Large intestine (tissue), 3 donors: ENCODE measurements around the gene RIPOR2. TPM values are rescaled to one million over a fixed set of nuclear protein-coding genes. Genes with fewer than 3 reads are reported as not detected.
A peak's percentile ranks its signal among the peaks of the same experiment; 100 is the strongest.
"Not testable (repeated sequence)": the region's sequence is repeated elsewhere in the genome, so short reads cannot be mapped to it uniquely, and the experiment has no call there.

Experiments
- DNase-seq, 2 donors: peaks; one replicate each; pipeline versions ENCODE4 v3.0.0 to v3.0.0-alpha.2; 2013
- H3K27ac ChIP-seq: one replicate; pipeline ENCODE4 v1.5.1; 2013; ENCODE audit warnings: low read length
- H3K27me3 ChIP-seq: 2 replicates; pipeline ENCODE4 v1.6.1; 2013; ENCODE audit warnings: low read length; ENCODE audit not compliant: control insufficient read depth, insufficient read depth
- H3K36me3 ChIP-seq: 2 replicates; pipeline ENCODE4 v1.6.1; 2013; ENCODE audit warnings: low read length; ENCODE audit not compliant: control insufficient read depth, insufficient read depth
- H3K4me1 ChIP-seq: one replicate; pipeline ENCODE4 v1.6.1; 2013; ENCODE audit warnings: low read length; ENCODE audit not compliant: control insufficient read depth, insufficient read depth
- H3K4me3 ChIP-seq: one replicate; pipeline ENCODE4 v1.5.1; 2013; ENCODE audit warnings: low read length
- H3K9me3 ChIP-seq: one replicate; pipeline ENCODE4 v1.6.1; 2013; ENCODE audit warnings: mild to moderate bottlenecking, low read depth, low read length, moderate library complexity; ENCODE audit not compliant: control insufficient read depth
- whole genome bisulfite sequencing: methylation state at CpG from one replicate; pipeline ENCODE4 v1.1.5; 2013; ENCODE audit warnings: low lambda C conversion rate; ENCODE audit not compliant: insufficient coverage; 5-methylcytosine and 5-hydroxymethylcytosine counted together
- polyA plus RNA-seq: library from polyadenylated mRNA; unstranded; fragments of 120-200 nt; gene quantifications from one replicate; pipeline ENCODE4 v1.2.1, GENCODE V29; 2013

RIPOR2 gene
- polyA plus RNA-seq, 1 donor: 2.1 TPM

DNA sequence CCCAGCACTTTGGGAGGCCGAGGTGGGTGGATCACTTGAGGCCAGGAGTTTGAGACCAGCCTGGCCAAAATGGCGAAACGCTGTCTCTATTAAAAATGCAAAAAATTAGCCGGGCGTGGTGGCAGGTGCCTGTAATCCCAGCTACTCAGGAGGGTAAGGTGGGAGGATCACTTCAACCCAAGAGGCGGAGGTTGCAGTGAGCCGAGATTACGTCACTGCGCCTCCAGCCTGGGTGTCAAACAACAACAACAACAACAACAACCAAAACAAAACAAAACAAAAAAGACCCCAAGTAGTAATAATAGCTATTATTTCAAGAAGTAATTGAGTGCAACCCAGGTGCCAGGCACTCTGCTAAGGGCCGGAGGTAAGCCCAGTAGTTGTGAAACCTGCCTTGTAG is 21.7 kb downstream of the RIPOR2 start:
- not testable (repeated sequence) for DNase-seq, H3K36me3 ChIP-seq, H3K27ac ChIP-seq, H3K9me3 ChIP-seq, H3K4me3 ChIP-seq, H3K4me1 ChIP-seq
- H3K27me3 ChIP-seq: peaks cover 49% of the 10 kb centered on the region
- WGBS: no CpG with 5 or more reads among the region's 10 CpGs

DNA sequence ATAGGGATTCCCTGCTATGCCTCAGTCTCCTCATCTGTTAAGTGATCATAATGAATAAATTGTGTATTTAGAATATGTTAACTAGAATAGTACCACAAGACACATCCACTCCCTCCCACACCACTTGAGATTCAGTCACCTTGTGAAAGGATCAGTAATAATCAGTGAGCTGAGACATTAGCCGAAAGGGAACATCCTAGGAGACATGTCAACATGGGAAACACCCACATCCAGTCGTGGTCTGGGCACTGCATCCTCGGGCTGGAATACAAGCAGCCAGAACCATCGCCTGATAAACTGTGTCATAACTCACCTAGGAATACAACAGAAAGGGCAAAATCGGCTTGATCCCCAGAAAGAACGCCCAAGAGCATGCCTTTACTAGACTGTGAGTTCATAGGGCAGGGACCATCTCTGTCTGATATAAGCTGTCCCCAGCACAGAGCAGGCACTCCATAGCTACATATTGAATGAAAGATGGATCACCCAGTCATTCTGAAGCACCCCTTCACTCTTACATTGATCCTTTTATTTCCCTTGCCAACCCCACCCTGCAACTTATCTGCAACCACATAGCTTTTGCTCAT is 23.9 kb downstream of the RIPOR2 start:
- no peak overlapping the region for H3K27ac ChIP-seq
- H3K27me3 ChIP-seq: peaks cover 54% of the 10 kb centered on the region
- no peak for DNase-seq
- H3K9me3 ChIP-seq: no peaks in the 10 kb centered on the region
- no CpG with 5 or more reads among the region's 6 CpGs for WGBS
- H3K4me3 ChIP-seq: peak overlapping the region; percentile 39
- peaks cover 10% of the 10 kb centered on the region for H3K4me1 ChIP-seq
- no peaks in the 10 kb centered on the region for H3K36me3 ChIP-seq

GRCh38 chr6:24910961-24911725 is 24.6 kb downstream of the RIPOR2 start:
- whole genome bisulfite sequencing: no CpG with 5 or more reads among the region's 56 CpGs
- no peak overlapping the region for H3K27ac ChIP-seq

GRCh38 chr6:24910331-24910960 is 25.3 kb downstream of the RIPOR2 start:
- DNase-seq: peak in 1 of 2 donors; percentile 48
- WGBS: no CpG with 5 or more reads among the region's 33 CpGs
- H3K27ac ChIP-seq: no peak overlapping the region
- peak overlapping the region; percentile 46 for H3K4me3 ChIP-seq
- no peaks in the 10 kb centered on the region for H3K9me3 ChIP-seq
- H3K4me1 ChIP-seq: peaks cover 10% of the 10 kb centered on the region
- peaks cover 51% of the 10 kb centered on the region for H3K27me3 ChIP-seq
- no peaks in the 10 kb centered on the region for H3K36me3 ChIP-seq

More at GRCh38 chr6:24910961-24911725, 24.6 kb downstream of the RIPOR2 start:
- peaks cover 54% of the 10 kb centered on the region for H3K27me3 ChIP-seq
- no peaks in the 10 kb centered on the region for H3K36me3 ChIP-seq
- H3K4me1 ChIP-seq: peaks cover 10% of the 10 kb centered on the region
- peak overlapping the region; percentile 46 for H3K4me3 ChIP-seq
- DNase-seq: peak; percentile 36 to 56
- H3K9me3 ChIP-seq: no peaks in the 10 kb centered on the region

DNA sequence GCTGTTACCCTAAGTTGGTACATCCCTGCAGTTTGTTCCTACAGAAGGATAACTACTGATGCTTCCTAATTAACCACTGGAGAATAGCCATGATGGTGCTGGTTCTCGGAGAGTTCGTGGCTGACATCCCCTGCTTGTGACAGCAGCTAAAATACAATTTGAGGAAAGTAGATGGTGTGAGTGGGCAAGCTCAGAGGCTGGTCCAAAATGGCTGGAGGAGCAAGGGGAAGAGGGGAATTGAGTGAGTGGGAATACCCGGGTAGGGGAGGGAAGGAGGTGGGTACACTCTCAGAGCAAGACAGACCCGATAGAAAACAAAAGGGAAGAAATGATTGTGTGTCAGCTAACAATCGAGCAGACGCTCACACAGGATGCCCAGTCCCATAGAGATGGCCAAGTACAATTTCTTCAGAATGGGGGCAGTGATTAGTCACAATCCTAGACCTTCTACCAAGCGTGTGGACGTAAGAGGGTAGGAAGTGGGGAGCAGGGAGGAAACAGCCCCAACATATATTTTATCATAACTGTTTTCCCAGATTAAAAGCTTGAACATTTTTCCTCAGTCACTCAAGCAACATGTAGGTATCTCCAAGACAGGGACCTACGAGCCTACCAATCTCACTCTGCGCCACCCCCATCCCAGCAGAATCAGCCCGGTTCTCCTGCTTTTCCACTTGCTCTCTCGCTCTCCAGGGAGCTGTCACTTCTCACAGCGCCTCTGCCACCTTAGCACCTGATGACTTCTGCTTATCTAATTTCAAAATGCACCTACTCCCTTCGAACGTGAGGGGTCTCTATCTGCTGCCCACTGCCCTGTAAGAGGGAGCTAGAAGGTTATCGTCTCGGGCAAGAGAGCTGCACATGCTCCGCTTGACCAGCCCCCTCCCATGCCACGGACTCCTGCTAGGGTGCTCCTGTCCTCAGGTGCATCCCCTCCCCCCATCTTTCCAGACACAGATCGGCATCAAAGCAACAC is 26.2 kb downstream of the RIPOR2 start:
- Histone ChIP-seq H3K4me1 (peaks cover 10% of the 10 kb centered on the region), H3K36me3 (no peaks in the 10 kb centered on the region), H3K4me3 (peak overlapping the region; percentile 46), H3K27me3 (peaks cover 51% of the 10 kb centered on the region), H3K9me3 (no peaks in the 10 kb centered on the region), H3K27ac (no peak overlapping the region)
- 55% methylated on average over 7 of the region's 20 CpGs for WGBS
- no peak for DNase-seq

DNA sequence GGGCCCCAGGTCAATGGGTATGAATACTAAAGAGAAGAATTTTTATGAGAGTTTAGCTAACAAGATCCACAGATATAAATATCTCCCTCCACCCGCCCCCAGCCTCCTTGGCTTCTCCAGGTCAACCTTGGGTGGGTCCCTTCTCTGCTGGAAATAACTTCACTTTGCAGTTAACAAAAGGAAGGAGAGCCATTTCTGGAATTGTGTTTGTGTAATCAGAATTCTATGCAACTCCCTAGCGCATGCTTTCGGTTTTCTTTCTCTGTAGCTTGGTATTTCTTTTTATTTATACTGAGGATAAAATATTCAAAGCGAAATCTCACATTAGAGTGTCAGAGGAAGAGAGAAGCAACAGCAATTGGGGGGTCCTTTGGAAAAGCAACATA is 27.1 kb downstream of the RIPOR2 start:
- peaks cover 10% of the 10 kb centered on the region for H3K4me1 ChIP-seq
- 100% methylated on average over 2 of the region's 4 CpGs for WGBS
- H3K9me3 ChIP-seq: no peaks in the 10 kb centered on the region
- H3K4me3 ChIP-seq: no peak overlapping the region
- H3K27me3 ChIP-seq: peaks cover 46% of the 10 kb centered on the region
- no peak overlapping the region for H3K27ac ChIP-seq
- DNase-seq: no peak
- no peaks in the 10 kb centered on the region for H3K36me3 ChIP-seq

DNA sequence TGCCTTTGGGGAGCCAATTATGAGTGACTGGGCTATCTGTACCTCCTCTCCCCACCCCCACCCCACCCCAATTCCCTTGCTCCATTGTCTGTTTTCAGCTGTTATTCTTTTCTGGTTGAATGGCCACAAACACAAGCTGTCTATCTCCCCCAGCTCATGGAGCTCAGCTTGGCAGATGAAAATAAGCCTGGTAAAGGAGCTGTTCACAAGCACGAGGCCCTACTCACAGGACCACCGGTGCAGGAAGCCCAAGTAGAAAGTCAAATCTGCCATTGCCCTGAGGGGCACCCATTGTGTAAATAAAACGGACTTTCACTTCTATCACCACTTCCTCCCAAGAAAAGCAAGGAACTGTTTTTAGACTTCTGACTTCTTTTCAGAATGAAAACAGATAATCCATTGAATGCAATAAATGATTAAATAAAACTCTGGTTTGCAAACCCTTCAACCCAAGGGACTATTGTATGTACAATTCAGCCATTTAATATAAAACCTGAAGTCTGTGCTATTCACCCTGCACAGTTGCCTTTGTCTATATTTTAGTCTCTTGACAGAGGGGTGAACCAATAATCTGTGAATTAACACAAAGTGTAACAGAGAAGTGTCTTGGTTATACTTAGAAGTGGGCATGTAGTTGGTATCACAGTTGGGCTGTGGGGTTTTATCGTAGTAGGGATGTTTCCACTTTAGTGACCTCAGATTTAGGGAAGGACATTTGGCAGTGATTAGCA is 27.7 kb downstream of the RIPOR2 start:
- 86% methylated on average over 1 of the region's 4 CpGs for WGBS
- Histone ChIP-seq H3K4me1 (peaks cover 10% of the 10 kb centered on the region), H3K36me3 (no peaks in the 10 kb centered on the region), H3K4me3 (no peak overlapping the region), H3K27me3 (peaks cover 42% of the 10 kb centered on the region), H3K27ac (no peak overlapping the region), H3K9me3 (no peaks in the 10 kb centered on the region)
- no peak for DNase-seq

GRCh38 chr6:24906314-24906713 is 29.4 kb downstream of the RIPOR2 start:
- no peak overlapping the region for H3K27ac ChIP-seq

GRCh38 chr6:24905483-24905882 is 30.3 kb downstream of the RIPOR2 start:
- DNase-seq: no peak
- Histone ChIP-seq H3K9me3 (no peaks in the 10 kb centered on the region), H3K27ac (no peak overlapping the region), H3K4me3 (no peak overlapping the region), H3K27me3 (peaks cover 19% of the 10 kb centered on the region), H3K36me3 (no peaks in the 10 kb centered on the region), H3K4me1 (peaks cover 3% of the 10 kb centered on the region)
- WGBS: no CpG with 5 or more reads among the region's 3 CpGs

More at GRCh38 chr6:24906314-24906713, 29.4 kb downstream of the RIPOR2 start:
- no peaks in the 10 kb centered on the region for H3K36me3 ChIP-seq
- H3K4me3 ChIP-seq: no peak overlapping the region
- peaks cover 25% of the 10 kb centered on the region for H3K27me3 ChIP-seq
- H3K9me3 ChIP-seq: no peaks in the 10 kb centered on the region
- DNase-seq: peak in 1 of 2 donors; percentile 33
- H3K4me1 ChIP-seq: peaks cover 4% of the 10 kb centered on the region
